HL-60 (cell line): Measurements from ENCODE around the gene MAP4K4.

Experiments
- CTCF ChIP-seq: IDR thresholded peaks from one replicate; pipeline ENCODE4 v1.5.1; 2011; ENCODE audit warnings: low read length, control low read depth, inconsistent platforms; ENCODE audit not compliant: insufficient read depth
- POLR2AphosphoS5 ChIP-seq: IDR thresholded peaks from 2 replicates; pipeline ENCODE4 v1.6.1; 2012; ENCODE audit warnings: low read depth

GRCh38 chr2:101899871-101900270 is 202.4 kb downstream of the MAP4K4 start:
- TF ChIP-seq CTCF (no peak), POLR2AphosphoS5 (no peak)
